H9 (cell line): ENCODE measurements around the gene CPM. TPM values are rescaled to one million over a fixed set of nuclear protein-coding genes. Genes with fewer than 3 reads are reported as not detected.

Source experiments
- DNase-seq: peaks from one replicate; pipeline ENCODE4 v3.0.0-alpha.2; 2017
- H2AFZ ChIP-seq: one replicate; pipeline ENCODE4 v1.6.1; 2013; ENCODE audit warnings: mild to moderate bottlenecking, low read length, control low read depth, moderate library complexity
- H2AK5ac ChIP-seq: 2 replicates; pipeline ENCODE4 v1.6.1; 2013; ENCODE audit warnings: low read length, control low read depth, mixed read lengths; ENCODE audit not compliant: insufficient read length
- H2BK120ac ChIP-seq: one replicate; pipeline ENCODE4 v1.6.1; 2013; ENCODE audit warnings: low read depth, mild to moderate bottlenecking, low read length, control low read depth, inconsistent platforms; ENCODE audit not compliant: poor library complexity, severe bottlenecking
- H2BK12ac ChIP-seq: 2 replicates; pipeline ENCODE4 v1.6.1; 2013; ENCODE audit warnings: low read length, control low read depth, mixed read lengths, low read depth; ENCODE audit not compliant: insufficient read length
- H2BK15ac ChIP-seq: 2 replicates; pipeline ENCODE4 v1.6.1; 2013; ENCODE audit warnings: low read depth, low read length, control low read depth
- H2BK20ac ChIP-seq: one replicate; pipeline ENCODE4 v1.6.1; 2013; ENCODE audit warnings: low read depth, mild to moderate bottlenecking, low read length, control low read depth, inconsistent platforms; ENCODE audit not compliant: poor library complexity, severe bottlenecking
- H2BK5ac ChIP-seq: 2 replicates; pipeline ENCODE4 v1.6.1; 2013; ENCODE audit warnings: low read length, control low read depth, mixed read lengths; ENCODE audit not compliant: insufficient read length
- H3K14ac ChIP-seq: 2 replicates; pipeline ENCODE4 v1.6.1; 2013; ENCODE audit warnings: low read length, control low read depth; ENCODE audit not compliant: insufficient read depth
- H3K18ac ChIP-seq: 2 replicates; pipeline ENCODE4 v1.6.1; 2013; ENCODE audit warnings: low read depth, mild to moderate bottlenecking, mixed read lengths, low read length, control low read depth; ENCODE audit not compliant: insufficient read length
- H3K23ac ChIP-seq: 2 replicates; pipeline ENCODE4 v1.6.1; 2013; ENCODE audit warnings: low read length, control low read depth, mixed read lengths, low read depth; ENCODE audit not compliant: insufficient read length
- H3K23me2 ChIP-seq: 2 replicates; pipeline ENCODE4 v1.6.1; 2013; ENCODE audit warnings: low read depth, mild to moderate bottlenecking, mixed read lengths, low read length, control low read depth; ENCODE audit not compliant: insufficient read length, poor library complexity, severe bottlenecking
- H3K27ac ChIP-seq: 2 replicates; pipeline ENCODE4 v1.5.1; 2013; ENCODE audit warnings: low read length, control low read depth, mixed read lengths, low read depth; ENCODE audit not compliant: insufficient read length
- H3K27me3 ChIP-seq: 2 replicates; pipeline ENCODE4 v1.6.1; 2013; ENCODE audit warnings: low read length, control low read depth, inconsistent platforms; ENCODE audit not compliant: insufficient read depth
- H3K4ac ChIP-seq: 2 replicates; pipeline ENCODE4 v1.6.1; 2013; ENCODE audit warnings: low read depth, mild to moderate bottlenecking, control low read depth, inconsistent platforms, low read length, moderate library complexity
- H3K4me1 ChIP-seq: 2 replicates; pipeline ENCODE4 v1.6.1; 2013; ENCODE audit warnings: low read length, control low read depth, inconsistent platforms; ENCODE audit not compliant: insufficient read depth
- H3K4me2 ChIP-seq: 2 replicates; pipeline ENCODE4 v1.6.1; 2013; ENCODE audit warnings: low read length, control low read depth, mixed read lengths; ENCODE audit not compliant: insufficient read length, insufficient read depth
- H3K56ac ChIP-seq: 2 replicates; pipeline ENCODE4 v1.6.1; 2013; ENCODE audit warnings: low read depth, mild to moderate bottlenecking, mixed read lengths, low read length, control low read depth; ENCODE audit not compliant: insufficient read length
- H3K79me1 ChIP-seq: 2 replicates; pipeline ENCODE4 v1.6.1; 2013; ENCODE audit warnings: low read depth, mild to moderate bottlenecking, moderate library complexity, low read length, control low read depth, inconsistent platforms; ENCODE audit not compliant: insufficient read depth, poor library complexity, severe bottlenecking
- H3K79me2 ChIP-seq: 2 replicates; pipeline ENCODE4 v1.6.1; 2013; ENCODE audit warnings: low read length, control low read depth, inconsistent platforms; ENCODE audit not compliant: insufficient read depth
- H3K9ac ChIP-seq: 2 replicates; pipeline ENCODE4 v1.6.1; 2013; ENCODE audit warnings: low read length, control low read depth, mixed read lengths; ENCODE audit not compliant: insufficient read length; ENCODE audit errors: extremely low read depth
- H3K9me3 ChIP-seq: one replicate; pipeline ENCODE4 v1.6.1; 2013; ENCODE audit warnings: low read depth, low read length, inconsistent platforms; ENCODE audit not compliant: control insufficient read depth
- H3T11ph ChIP-seq: one replicate; pipeline ENCODE4 v1.6.1; 2013; ENCODE audit warnings: mild to moderate bottlenecking, low read length, control low read depth, inconsistent platforms
- H4K20me1 ChIP-seq: one replicate; pipeline ENCODE4 v1.6.1; 2013; ENCODE audit not compliant: control insufficient read depth, insufficient read length, insufficient read depth
- H4K5ac ChIP-seq: 2 replicates; pipeline ENCODE4 v1.6.1; 2013; ENCODE audit warnings: low read depth, mild to moderate bottlenecking, mixed read lengths, low read length, control low read depth; ENCODE audit not compliant: insufficient read length
- H4K8ac ChIP-seq: replicated peaks from 2 replicates; pipeline ENCODE4 v1.6.1; 2013; ENCODE audit warnings: low read length, control low read depth, mixed read lengths, low read depth; ENCODE audit not compliant: insufficient read length
- H4K91ac ChIP-seq: 2 replicates; pipeline ENCODE4 v1.6.1; 2013; ENCODE audit warnings: low read depth, mild to moderate bottlenecking, moderate library complexity, mixed read lengths, low read length, control low read depth; ENCODE audit not compliant: insufficient read length
- H3K27ac Mint-ChIP-seq, 3 experiments: 2 replicates in 2 of 3; 3 replicates in 1 of 3; pipeline ENCODE4 v1.8.0; 2020 to 2021; ENCODE audit warnings: mixed read lengths in 3 of 3, mild to moderate bottlenecking in 1 of 3, moderate library complexity in 1 of 3
- H3K27me3 Mint-ChIP-seq: 2 replicates; pipeline ENCODE4 v1.8.0; 2021; ENCODE audit warnings: low read depth, mild to moderate bottlenecking, moderate library complexity, mixed read lengths
- H3K36me3 Mint-ChIP-seq, 3 experiments: 2 replicates in 2 of 3; 3 replicates in 1 of 3; pipeline ENCODE4 v1.8.0; 2020 to 2021; ENCODE audit warnings: low read depth in 3 of 3, mixed read lengths in 3 of 3; ENCODE audit not compliant: insufficient read depth in 1 of 3
- H3K4me1 Mint-ChIP-seq, 2 experiments: 2 replicates each; pipeline ENCODE4 v1.8.0; 2020; ENCODE audit warnings: mixed read lengths in 2 of 2
- H3K4me3 Mint-ChIP-seq, 2 experiments: 2 replicates in 1 of 2; 3 replicates in 1 of 2; pipeline ENCODE4 v1.8.0; 2020 to 2021; ENCODE audit warnings: mild to moderate bottlenecking in 2 of 2, mixed read lengths in 2 of 2, moderate library complexity in 1 of 2
- H3K9me3 Mint-ChIP-seq, 2 experiments: 2 replicates in 1 of 2; 3 replicates in 1 of 2; pipeline ENCODE4 v1.8.0; 2020; ENCODE audit warnings: mild to moderate bottlenecking in 2 of 2, mixed read lengths in 2 of 2, moderate library complexity in 1 of 2
- CTCF ChIP-seq: fragments of 200-600 bp; sonication (generic); conservative IDR thresholded peaks from 3 replicates; pipeline ENCODE4 v1.8.0; 2021; ENCODE audit warnings: antibody characterized with exemption, mild to moderate bottlenecking
- WGBS: extraction: QIAGEN DNeasy Blood & Tissue Kit; methylation state at CpG from one replicate; pipeline ENCODE4 v1.1.7; 2013; ENCODE audit warnings: missing lambda C conversion rate, low lambda C conversion rate, mixed read lengths; ENCODE audit not compliant: insufficient read length; ENCODE audit errors: extremely low coverage; 5-methylcytosine and 5-hydroxymethylcytosine counted together
- total RNA-seq: library from RNA; stranded (reverse); gene quantifications from 2 replicates; pipeline ENCODE4 v1.2.1, GENCODE V29; 2021

Gene CPM
- total RNA-seq, 1 experiment from 2014 or later, result 1.2 TPM

GRCh38 chr12:68972595-68972994 is 39.6 kb upstream of the CPM start:
- no peak overlapping the region for H2BK5ac ChIP-seq
- H3K4me2 ChIP-seq, result no peak overlapping the region
- Mint-ChIP-seq H3K4me1 (peaks cover 2 to 4% of the 10 kb centered on the region in 2 experiments), H3K27ac (no peak overlapping the region), H3K27me3 (no peaks in the 10 kb centered on the region), H3K9me3 (no peaks in the 10 kb centered on the region; a peak in 1 of 5 replicates), H3K36me3 (no peaks in the 10 kb centered on the region), H3K4me3 (no peak overlapping the region)
- H3K23ac ChIP-seq, result no peak overlapping the region
- H3K56ac ChIP-seq, result no peak overlapping the region
- no CpG with 5 or more reads among the region's 2 CpGs for WGBS
- no peaks in the 10 kb centered on the region for H3K79me1 ChIP-seq
- no peaks in the 10 kb centered on the region for H3K79me2 ChIP-seq
- H3K14ac ChIP-seq, result no peak overlapping the region
- H4K5ac ChIP-seq, result no peak overlapping the region
- H3K4me1 ChIP-seq, result no peaks in the 10 kb centered on the region
- no peak overlapping the region for H3T11ph ChIP-seq
- H4K91ac ChIP-seq, result no peak overlapping the region
- no peak for TF ChIP-seq CTCF
- no peak overlapping the region for H3K4ac ChIP-seq
- H2BK12ac ChIP-seq, result no peak overlapping the region
- H2BK120ac ChIP-seq, result no peak overlapping the region
- H4K8ac ChIP-seq, result no peak overlapping the region
- no peak overlapping the region for H2BK15ac ChIP-seq
- DNase-seq, result no peak
- H4K20me1 ChIP-seq, result no peaks in the 10 kb centered on the region
- H2AFZ ChIP-seq, result no peak overlapping the region
- H3K23me2 ChIP-seq, result no peaks in the 10 kb centered on the region
- H2AK5ac ChIP-seq, result no peak overlapping the region
- H3K9ac ChIP-seq, result no peak overlapping the region
- H2BK20ac ChIP-seq, result no peak overlapping the region
- no peak overlapping the region for H3K18ac ChIP-seq
- no peaks in the 10 kb centered on the region for H3K9me3 ChIP-seq
- H3K27me3 ChIP-seq, result no peaks in the 10 kb centered on the region
- no peak overlapping the region for H3K27ac ChIP-seq
